Measurements from ENCODE around the gene PTPRE. TPM values are rescaled to one million over a fixed set of nuclear protein-coding genes. Genes with fewer than 3 reads are reported as not detected.

The PTPRE gene
- total RNA-seq, 1 donor from 2014 or later, result 2.4 TPM

GRCh38 chr10:128097783-128098182 lies 190.9 kb downstream of the PTPRE start:
- H3K4me3 Mint-ChIP-seq (ENCODE audit: low read depth), result no peak overlapping the region
- no peak for DNase-seq (ENCODE audit: low spot score, unreplicated experiment)
- no peaks in the 10 kb centered on the region for H3K4me1 Mint-ChIP-seq (ENCODE audit: low read depth)
- no peaks in the 10 kb centered on the region for H3K27me3 Mint-ChIP-seq
- H3K36me3 Mint-ChIP-seq (ENCODE audit: insufficient read depth), result peaks cover 12% of the 10 kb centered on the region
- TF ChIP-seq CTCF (IDR thresholded peaks at IDR 0.05; ENCODE audit: unreplicated experiment), result no peak
- H3K27ac Mint-ChIP-seq, result no peak overlapping the region
- no peaks in the 10 kb centered on the region for H3K9me3 Mint-ChIP-seq (ENCODE audit: low read depth)

- no peaks in the 10 kb centered on the region for H3K4me1 Mint-ChIP-seq (ENCODE audit: low read depth)
- peaks cover 14% of the 10 kb centered on the region for H3K36me3 Mint-ChIP-seq (ENCODE audit: insufficient read depth)
- H3K27me3 Mint-ChIP-seq, result no peaks in the 10 kb centered on the region
- no peak for TF ChIP-seq CTCF (IDR thresholded peaks at IDR 0.05; ENCODE audit: unreplicated experiment)
- no peaks in the 10 kb centered on the region for H3K9me3 Mint-ChIP-seq (ENCODE audit: low read depth)
- no peak overlapping the region for H3K4me3 Mint-ChIP-seq (ENCODE audit: low read depth)
- no peak overlapping the region for H3K27ac Mint-ChIP-seq
- DNase-seq (ENCODE audit: low spot score, unreplicated experiment), result no peak
These were observed 191.7 kb downstream of the PTPRE start for GRCh38 chr10:128098631-128099030.

- no peak for TF ChIP-seq CTCF (IDR thresholded peaks at IDR 0.05; ENCODE audit: unreplicated experiment)
- Mint-ChIP-seq H3K27me3 (no peaks in the 10 kb centered on the region), H3K4me3 (ENCODE audit: low read depth) (no peak overlapping the region), H3K4me1 (ENCODE audit: low read depth) (no peaks in the 10 kb centered on the region), H3K36me3 (ENCODE audit: insufficient read depth) (peaks cover 19% of the 10 kb centered on the region), H3K27ac (no peak overlapping the region), H3K9me3 (ENCODE audit: low read depth) (no peaks in the 10 kb centered on the region)
- DNase-seq (ENCODE audit: low spot score, unreplicated experiment), result no peak
These were observed 193.0 kb downstream of the PTPRE start for GRCh38 chr10:128099901-128100300.

DNA sequence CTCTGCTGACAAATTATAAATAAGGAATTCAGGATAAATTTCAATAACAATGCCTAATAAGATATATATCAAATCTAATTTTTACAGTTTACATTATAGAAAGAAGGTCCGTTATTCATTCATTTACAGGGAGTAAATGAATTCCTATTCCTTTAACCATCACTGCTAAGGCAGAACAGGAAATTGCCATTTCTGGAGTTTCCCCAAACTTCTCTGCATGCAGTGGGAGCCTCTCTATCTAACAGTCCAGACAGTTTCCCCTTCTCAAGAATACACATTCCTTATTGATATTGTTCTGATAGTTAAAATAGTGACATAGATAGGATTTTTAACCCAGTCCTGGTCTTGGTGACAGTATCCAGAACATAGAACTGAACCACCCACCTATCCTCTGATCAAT lies 195.0 kb downstream of the PTPRE start:
- DNase-seq (ENCODE audit: low spot score, unreplicated experiment), result no peak
- TF ChIP-seq CTCF (IDR thresholded peaks at IDR 0.05; ENCODE audit: unreplicated experiment), result no peak
- Mint-ChIP-seq H3K9me3 (ENCODE audit: low read depth) (no peaks in the 10 kb centered on the region), H3K36me3 (ENCODE audit: insufficient read depth) (peaks cover 19% of the 10 kb centered on the region), H3K4me1 (ENCODE audit: low read depth) (no peaks in the 10 kb centered on the region), H3K4me3 (ENCODE audit: low read depth) (no peak overlapping the region), H3K27me3 (no peaks in the 10 kb centered on the region), H3K27ac (no peak overlapping the region)

DNA sequence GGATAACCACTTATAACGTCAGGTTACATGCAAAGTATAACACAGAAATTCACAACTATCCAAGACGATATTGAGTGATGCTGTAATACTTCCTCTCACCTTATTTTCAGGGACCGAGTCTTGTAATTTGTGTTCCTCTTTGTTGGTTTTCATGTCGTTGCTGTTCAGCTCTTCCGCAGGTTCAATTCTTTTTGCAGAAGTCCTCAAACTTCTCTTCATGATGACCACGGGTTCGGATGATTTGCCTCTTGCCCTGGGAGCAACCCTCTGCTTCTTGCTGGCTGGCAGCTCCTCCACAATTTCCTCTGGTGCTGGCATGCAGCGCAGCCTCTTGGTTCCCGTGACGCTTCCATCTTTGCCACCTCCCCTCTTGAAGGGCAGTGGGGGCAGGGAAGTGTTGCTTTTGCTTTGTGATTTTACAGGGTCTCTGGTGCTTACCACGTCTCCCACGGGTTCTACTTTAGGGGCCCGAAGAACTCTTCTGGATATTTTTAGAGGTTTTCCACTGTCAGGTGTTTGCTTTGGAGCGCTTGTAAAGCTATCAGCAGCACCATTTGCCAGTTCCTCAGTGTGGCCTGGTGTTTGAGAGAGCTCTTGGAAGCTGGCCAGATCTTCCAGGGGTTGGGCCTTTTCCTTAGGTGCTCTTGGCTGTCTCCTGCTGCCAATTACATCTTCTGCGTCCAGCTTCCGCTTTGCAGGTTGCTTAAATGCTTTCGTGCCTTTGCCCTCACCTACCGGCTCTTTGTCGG lies 195.8 kb downstream of the PTPRE start:
- Mint-ChIP-seq H3K9me3 (ENCODE audit: low read depth) (no peaks in the 10 kb centered on the region), H3K27me3 (no peaks in the 10 kb centered on the region), H3K36me3 (ENCODE audit: insufficient read depth) (peaks cover 18% of the 10 kb centered on the region), H3K4me3 (ENCODE audit: low read depth) (no peak overlapping the region), H3K4me1 (ENCODE audit: low read depth) (no peaks in the 10 kb centered on the region), H3K27ac (no peak overlapping the region)
- TF ChIP-seq CTCF (IDR thresholded peaks at IDR 0.05; ENCODE audit: unreplicated experiment), result no peak
- no peak for DNase-seq (ENCODE audit: low spot score, unreplicated experiment)

Measured in progenitor cell of endocrine pancreas (in vitro differentiated cells).